ENCODE measurements around the gene CCDC110. TPM values are rescaled to one million over a fixed set of nuclear protein-coding genes. Genes with fewer than 3 reads are reported as not detected.

CCDC110 gene
- total RNA-seq, 1 experiment from 2014 or later, result 4.3 TPM

DNA sequence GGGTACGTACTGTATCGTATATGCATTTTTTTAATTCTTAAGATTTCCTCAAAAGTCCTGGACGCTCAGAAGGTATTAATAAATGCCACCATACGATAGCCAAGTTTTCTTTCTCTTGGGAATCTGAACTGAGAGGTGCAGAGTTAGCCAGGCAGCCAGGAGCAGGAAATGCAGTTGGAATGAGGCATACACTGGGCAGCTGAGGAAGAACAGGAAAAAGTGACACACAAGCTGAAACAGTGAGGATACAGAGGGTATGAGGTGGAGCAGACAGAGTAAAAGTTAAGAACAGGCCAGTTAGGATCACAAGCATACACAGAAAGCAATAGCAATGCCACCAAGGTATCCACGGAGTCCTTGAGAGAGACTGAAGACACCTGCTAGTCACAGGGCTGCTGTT lies 59.1 kb downstream of the CCDC110 start:
- Histone ChIP-seq H3K27me3 (ENCODE audit: insufficient read depth, low read depth) (no peaks in the 10 kb centered on the region), H3K4me3 (no peak overlapping the region), H3K79me2 (ENCODE audit: low read depth) (no peaks in the 10 kb centered on the region), H3F3A (ENCODE audit: insufficient read depth, low read depth) (no peaks in the 10 kb centered on the region), H3K27ac (no peak overlapping the region), H3K9me3 (ENCODE audit: insufficient read depth, low read depth) (no peaks in the 10 kb centered on the region), H3K36me3 (ENCODE audit: low read depth) (no peaks in the 10 kb centered on the region), H3K4me1 (replicated peaks; ENCODE audit: insufficient read depth) (no peaks in the 10 kb centered on the region), H3K9me2 (ENCODE audit: insufficient read depth) (no peaks in the 10 kb centered on the region), H4K20me1 (ENCODE audit: insufficient read depth) (no peaks in the 10 kb centered on the region), H2AFZ (no peak overlapping the region), H3K4me2 (no peak overlapping the region)
- DNase-seq, result no peak
- ChIA-PET CTCF (no interaction called here), POLR2A (ENCODE audit: unreplicated experiment) (no interaction called here)
- intact Hi-C loops (cut with micrococcal nuclease; ENCODE audit: unreplicated experiment), result no loop called here
- TF ChIP-seq EZH2 (IDR thresholded peaks at IDR 0.05; ENCODE audit: low read depth), result no peak
- BruUV-seq (replicated peaks), result no TSS peak

DNA sequence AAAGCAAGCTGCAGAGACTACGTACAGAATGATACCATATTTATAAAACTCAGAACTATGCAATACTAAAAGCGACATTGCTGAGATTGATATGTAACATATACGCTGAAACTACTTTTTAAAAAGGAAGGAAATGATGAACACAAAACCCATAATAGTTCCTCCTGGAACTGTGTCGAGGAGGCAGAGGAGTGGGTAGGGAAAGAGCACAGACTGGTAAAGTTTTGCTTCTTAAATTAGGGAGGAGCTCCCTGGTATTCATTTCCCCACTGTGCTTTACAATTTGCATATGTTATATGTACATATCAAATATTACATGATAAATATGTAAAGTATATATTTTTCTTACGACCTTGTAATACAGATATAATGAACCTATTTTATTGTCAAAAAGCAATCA lies 59.7 kb downstream of the CCDC110 start:
- Histone ChIP-seq H2AFZ (no peak overlapping the region), H3K4me1 (replicated peaks; ENCODE audit: insufficient read depth) (no peaks in the 10 kb centered on the region), H3K27ac (no peak overlapping the region), H3K4me3 (no peak overlapping the region), H3K4me2 (no peak overlapping the region), H3K9me2 (ENCODE audit: insufficient read depth) (no peaks in the 10 kb centered on the region), H3K27me3 (ENCODE audit: insufficient read depth, low read depth) (no peaks in the 10 kb centered on the region), H3K36me3 (ENCODE audit: low read depth) (no peaks in the 10 kb centered on the region), H3F3A (ENCODE audit: insufficient read depth, low read depth) (no peaks in the 10 kb centered on the region), H3K79me2 (ENCODE audit: low read depth) (no peaks in the 10 kb centered on the region), H3K9me3 (ENCODE audit: insufficient read depth, low read depth) (no peaks in the 10 kb centered on the region), H4K20me1 (ENCODE audit: insufficient read depth) (no peaks in the 10 kb centered on the region)
- no TSS peak for BruUV-seq (replicated peaks)
- DNase-seq, result no peak
- TF ChIP-seq, protein P1, sequence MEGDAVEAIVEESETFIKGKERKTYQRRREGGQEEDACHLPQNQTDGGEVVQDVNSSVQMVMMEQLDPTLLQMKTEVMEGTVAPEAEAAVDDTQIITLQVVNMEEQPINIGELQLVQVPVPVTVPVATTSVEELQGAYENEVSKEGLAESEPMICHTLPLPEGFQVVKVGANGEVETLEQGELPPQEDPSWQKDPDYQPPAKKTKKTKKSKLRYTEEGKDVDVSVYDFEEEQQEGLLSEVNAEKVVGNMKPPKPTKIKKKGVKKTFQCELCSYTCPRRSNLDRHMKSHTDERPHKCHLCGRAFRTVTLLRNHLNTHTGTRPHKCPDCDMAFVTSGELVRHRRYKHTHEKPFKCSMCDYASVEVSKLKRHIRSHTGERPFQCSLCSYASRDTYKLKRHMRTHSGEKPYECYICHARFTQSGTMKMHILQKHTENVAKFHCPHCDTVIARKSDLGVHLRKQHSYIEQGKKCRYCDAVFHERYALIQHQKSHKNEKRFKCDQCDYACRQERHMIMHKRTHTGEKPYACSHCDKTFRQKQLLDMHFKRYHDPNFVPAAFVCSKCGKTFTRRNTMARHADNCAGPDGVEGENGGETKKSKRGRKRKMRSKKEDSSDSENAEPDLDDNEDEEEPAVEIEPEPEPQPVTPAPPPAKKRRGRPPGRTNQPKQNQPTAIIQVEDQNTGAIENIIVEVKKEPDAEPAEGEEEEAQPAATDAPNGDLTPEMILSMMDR (conservative IDR thresholded peaks at IDR 0.05), result no peak
- no peak for TF ChIP-seq EZH2 (IDR thresholded peaks at IDR 0.05; ENCODE audit: low read depth)
- ChIA-PET CTCF (no interaction called here), POLR2A (ENCODE audit: unreplicated experiment) (no interaction called here)
- intact Hi-C loops (cut with micrococcal nuclease; ENCODE audit: unreplicated experiment), result no loop called here

DNA sequence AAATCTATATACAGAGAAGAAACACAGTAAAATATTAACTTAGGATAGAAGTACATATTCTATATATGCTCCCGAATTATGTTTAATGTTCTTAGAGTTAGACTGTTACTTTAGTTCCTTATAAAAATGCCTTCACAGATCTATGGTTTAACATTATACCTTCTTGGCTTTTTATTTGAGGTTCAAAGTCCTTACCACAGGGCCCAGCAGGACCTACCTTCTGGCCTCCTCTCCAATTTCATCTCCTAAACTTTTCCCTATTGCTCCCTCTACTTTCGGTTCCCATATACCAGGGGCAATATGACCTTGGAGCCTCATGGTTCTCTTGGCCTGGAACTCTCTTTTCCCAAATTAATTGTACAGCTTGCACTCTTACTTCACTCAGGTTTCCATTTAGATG lies 63.1 kb downstream of the CCDC110 start:
- no peaks in the 10 kb centered on the region for H3K27me3 ChIP-seq (ENCODE audit: insufficient read depth, low read depth)
- H3K9me3 ChIP-seq (ENCODE audit: insufficient read depth, low read depth), result no peaks in the 10 kb centered on the region
- H3F3A ChIP-seq (ENCODE audit: insufficient read depth, low read depth), result no peaks in the 10 kb centered on the region
- H3K9me2 ChIP-seq (ENCODE audit: insufficient read depth), result no peaks in the 10 kb centered on the region
- POLR2A ChIA-PET (ENCODE audit: unreplicated experiment), result no interaction called here
- no peaks in the 10 kb centered on the region for H3K79me2 ChIP-seq (ENCODE audit: low read depth)
- no TSS peak for BruUV-seq (replicated peaks)
- no peak for DNase-seq
- no peak overlapping the region for H3K4me2 ChIP-seq
- H4K20me1 ChIP-seq (ENCODE audit: insufficient read depth), result no peaks in the 10 kb centered on the region
- no peak overlapping the region for H3K4me3 ChIP-seq
- H3K4me1 ChIP-seq (replicated peaks; ENCODE audit: insufficient read depth), result no peaks in the 10 kb centered on the region
- H3K27ac ChIP-seq, result no peak overlapping the region
- TF ChIP-seq, protein P1 (conservative IDR thresholded peaks at IDR 0.05), result no peak
- no peak for TF ChIP-seq EZH2 (IDR thresholded peaks at IDR 0.05; ENCODE audit: low read depth)
- CTCF ChIA-PET, result no interaction called here
- intact Hi-C loops (cut with micrococcal nuclease; ENCODE audit: unreplicated experiment), result no loop called here
- H3K36me3 ChIP-seq (ENCODE audit: low read depth), result no peaks in the 10 kb centered on the region
- no peak overlapping the region for H2AFZ ChIP-seq

DNA sequence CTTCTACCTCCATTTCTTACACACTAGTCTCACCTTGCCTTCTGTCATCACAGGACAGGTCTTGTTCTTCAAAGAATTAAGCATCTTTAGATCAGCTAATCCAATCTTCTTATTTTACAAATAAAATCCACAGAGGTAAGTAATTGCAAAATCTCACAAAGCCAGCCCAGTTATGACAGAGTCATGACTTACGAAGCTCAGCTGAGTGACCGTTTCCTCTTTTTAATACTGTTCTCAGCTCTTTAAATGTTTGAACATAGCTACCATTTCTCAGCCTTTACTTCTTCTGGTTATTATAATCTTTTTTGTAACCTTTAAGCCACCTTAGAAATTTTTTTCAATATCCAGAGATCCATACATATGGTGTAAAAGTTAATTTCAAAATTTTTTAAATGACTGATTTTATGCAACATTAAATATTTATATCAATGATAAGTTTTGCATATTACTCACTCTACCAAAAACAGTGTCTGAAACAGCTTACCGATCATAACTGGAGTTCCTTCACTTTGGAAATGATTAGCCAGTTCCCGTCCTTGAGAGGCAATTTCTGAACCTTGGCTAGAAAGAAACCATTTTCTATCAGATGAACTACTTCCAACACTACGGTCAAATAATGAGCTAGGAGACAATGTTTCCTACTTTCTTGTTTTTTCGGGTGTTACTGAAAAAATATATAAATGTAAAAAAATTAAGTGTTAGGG lies 66.1 kb downstream of the CCDC110 start:
- H3K4me3 ChIP-seq, result no peak overlapping the region

More for the DNA sequence above, 66.1 kb downstream of the CCDC110 start:
- Histone ChIP-seq H2AFZ (no peak overlapping the region), H3K36me3 (ENCODE audit: low read depth) (no peaks in the 10 kb centered on the region), H4K20me1 (ENCODE audit: insufficient read depth) (no peaks in the 10 kb centered on the region), H3K4me1 (replicated peaks; ENCODE audit: insufficient read depth) (no peaks in the 10 kb centered on the region), H3K9me2 (ENCODE audit: insufficient read depth) (no peaks in the 10 kb centered on the region), H3K79me2 (ENCODE audit: low read depth) (no peaks in the 10 kb centered on the region), H3K9me3 (ENCODE audit: insufficient read depth, low read depth) (no peaks in the 10 kb centered on the region), H3K4me2 (no peak overlapping the region), H3F3A (ENCODE audit: insufficient read depth, low read depth) (no peaks in the 10 kb centered on the region), H3K27ac (no peak overlapping the region), H3K27me3 (ENCODE audit: insufficient read depth, low read depth) (no peaks in the 10 kb centered on the region)
- TF ChIP-seq, protein P1 (conservative IDR thresholded peaks at IDR 0.05), result no peak
- TF ChIP-seq EZH2 (IDR thresholded peaks at IDR 0.05; ENCODE audit: low read depth), result no peak
- no peak for DNase-seq
- ChIA-PET CTCF (no interaction called here), POLR2A (ENCODE audit: unreplicated experiment) (no interaction called here)
- intact Hi-C loops (cut with micrococcal nuclease; ENCODE audit: unreplicated experiment), result no loop called here
- no TSS peak for BruUV-seq (replicated peaks)

Data from PC-9 (cell line).